ENCODE results near the gene PIGX.

PIGX gene

GRCh38 chr3:196763179-196763578 is 51.0 kb downstream of the PIGX start:
- no peak for DNase-seq

DNA sequence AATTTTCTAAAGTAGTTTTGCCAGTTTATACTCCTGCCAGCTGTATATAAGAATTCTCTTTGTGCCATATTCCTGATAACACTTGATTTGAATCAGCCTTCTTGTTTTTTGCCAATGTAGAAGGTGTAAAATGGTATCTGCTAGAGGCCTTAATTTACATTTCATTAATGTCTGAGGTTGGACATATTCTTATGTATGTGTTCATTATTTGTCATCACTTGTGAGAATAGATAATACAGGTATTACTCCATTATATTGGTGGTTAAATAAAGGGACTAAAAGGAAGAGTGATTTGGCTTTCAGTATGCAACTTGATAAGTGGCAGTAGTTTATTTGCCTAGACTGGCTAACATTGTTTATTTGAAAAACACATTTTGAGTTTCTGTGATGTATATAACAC is 53.3 kb downstream of the PIGX start:
- DNase-seq = no peak

DNA sequence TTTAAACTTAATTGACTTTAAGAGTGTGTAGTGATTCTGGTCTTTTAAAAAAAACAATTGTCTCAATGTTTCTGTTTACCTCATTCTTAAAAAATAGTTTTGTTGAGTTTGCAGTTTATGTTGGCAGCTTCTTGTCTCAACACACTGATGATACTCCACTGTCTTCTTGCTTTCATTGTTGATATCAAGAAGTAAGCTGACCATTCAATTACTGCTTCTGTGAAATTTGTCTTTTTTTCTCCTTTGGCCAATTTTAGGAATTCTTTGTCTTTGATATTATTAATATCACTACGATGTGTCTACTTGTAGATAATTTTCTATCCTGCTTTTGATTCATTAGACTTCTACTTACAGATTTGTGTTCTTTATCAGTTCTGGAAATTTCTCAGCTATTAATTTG is 58.9 kb downstream of the PIGX start:
- DNase-seq = no peak

GRCh38 chr3:196772102-196772501 is 59.9 kb downstream of the PIGX start:
- no peak for DNase-seq

- DNase-seq = no peak
These were observed 60.7 kb downstream of the PIGX start for GRCh38 chr3:196772897-196773296.

GRCh38 chr3:196774191-196774820 is 62.1 kb downstream of the PIGX start:
- no peak for DNase-seq

DNA sequence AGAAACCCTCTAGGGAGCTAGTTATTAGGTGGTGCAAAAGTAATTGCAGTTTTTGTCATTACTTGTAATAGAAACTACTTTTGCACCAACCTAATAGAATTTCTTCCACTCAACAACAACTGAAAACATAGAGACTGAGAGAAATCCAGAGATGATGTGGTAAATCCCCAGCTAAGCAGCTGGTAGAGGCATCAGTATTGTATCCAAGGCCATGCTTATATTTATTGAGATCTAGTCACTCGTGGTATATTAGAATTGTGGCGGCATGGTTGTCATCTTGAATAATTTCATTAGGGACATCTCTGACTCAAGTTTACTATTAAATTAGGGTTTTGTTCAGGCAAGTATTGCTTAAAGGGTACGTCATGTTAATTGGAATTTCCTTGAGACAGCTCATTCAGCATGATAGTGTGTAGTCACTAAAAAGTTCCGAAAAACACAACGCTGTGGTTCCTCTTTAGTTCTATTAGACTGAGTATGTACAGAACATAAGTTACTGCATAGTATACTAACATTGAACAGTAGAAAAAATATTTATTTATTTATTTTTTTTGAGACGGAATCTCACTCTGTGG is 62.8 kb downstream of the PIGX start:
- DNase-seq = no peak

GRCh38 chr3:196775938-196776337 is 63.8 kb downstream of the PIGX start:
- no peak for DNase-seq

- DNase-seq = no peak
These were observed 65.7 kb downstream of the PIGX start for GRCh38 chr3:196777836-196778235.

DNA sequence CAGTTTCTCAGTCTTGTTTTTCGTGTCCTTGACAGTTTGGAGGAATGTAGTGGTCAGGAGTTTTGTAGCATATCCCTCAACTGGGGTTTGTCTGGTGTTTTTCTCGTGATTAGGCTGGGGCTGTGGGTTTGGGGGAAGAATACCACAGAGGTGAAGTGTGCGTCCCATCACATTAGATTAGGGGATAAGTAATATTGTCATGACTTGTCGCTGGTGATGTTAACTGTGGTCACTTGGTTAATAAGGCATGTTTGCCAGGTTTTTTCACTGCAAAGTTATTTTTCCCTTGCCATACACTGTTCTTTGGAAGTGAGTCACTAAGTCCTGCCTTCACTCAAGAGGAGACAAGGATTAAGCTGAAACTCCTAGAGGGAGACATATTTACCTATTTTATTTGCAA is 66.6 kb downstream of the PIGX start:
- DNase-seq = no peak

GRCh38 chr3:196782511-196782910 is 70.3 kb downstream of the PIGX start:
- DNase-seq = no peak
